Measurements from ENCODE around the gene NEK11.

DNA sequence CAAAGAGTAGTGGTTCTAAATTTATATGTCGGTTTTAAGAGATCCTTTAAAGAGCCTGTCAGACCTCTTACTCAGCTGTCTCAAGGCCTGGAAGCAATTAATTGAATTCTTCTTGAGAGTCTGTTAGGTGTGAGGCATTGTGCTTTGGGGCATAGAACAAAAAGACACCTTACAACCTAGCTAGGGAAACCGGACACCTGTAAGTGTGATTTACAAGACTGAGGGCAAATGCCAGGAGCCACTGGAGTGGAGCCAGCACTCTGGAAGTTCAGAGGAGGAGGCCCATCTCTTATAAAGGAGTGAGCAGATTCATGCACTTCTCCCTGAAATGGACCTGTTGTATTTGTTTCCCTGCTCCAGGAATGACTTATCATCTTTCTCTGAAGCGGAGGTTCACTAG lies 257.2 kb downstream of the NEK11 start:
- TF ChIP-seq, protein P1, sequence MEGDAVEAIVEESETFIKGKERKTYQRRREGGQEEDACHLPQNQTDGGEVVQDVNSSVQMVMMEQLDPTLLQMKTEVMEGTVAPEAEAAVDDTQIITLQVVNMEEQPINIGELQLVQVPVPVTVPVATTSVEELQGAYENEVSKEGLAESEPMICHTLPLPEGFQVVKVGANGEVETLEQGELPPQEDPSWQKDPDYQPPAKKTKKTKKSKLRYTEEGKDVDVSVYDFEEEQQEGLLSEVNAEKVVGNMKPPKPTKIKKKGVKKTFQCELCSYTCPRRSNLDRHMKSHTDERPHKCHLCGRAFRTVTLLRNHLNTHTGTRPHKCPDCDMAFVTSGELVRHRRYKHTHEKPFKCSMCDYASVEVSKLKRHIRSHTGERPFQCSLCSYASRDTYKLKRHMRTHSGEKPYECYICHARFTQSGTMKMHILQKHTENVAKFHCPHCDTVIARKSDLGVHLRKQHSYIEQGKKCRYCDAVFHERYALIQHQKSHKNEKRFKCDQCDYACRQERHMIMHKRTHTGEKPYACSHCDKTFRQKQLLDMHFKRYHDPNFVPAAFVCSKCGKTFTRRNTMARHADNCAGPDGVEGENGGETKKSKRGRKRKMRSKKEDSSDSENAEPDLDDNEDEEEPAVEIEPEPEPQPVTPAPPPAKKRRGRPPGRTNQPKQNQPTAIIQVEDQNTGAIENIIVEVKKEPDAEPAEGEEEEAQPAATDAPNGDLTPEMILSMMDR (IDR thresholded peaks at IDR 0.05) = no peak
- TF ChIP-seq EZH2phosphoT487 (IDR thresholded peaks at IDR 0.05) = no peak
- TF ChIP-seq EZH2 (IDR thresholded peaks at IDR 0.05) = no peak
